T-helper 17 cell (primary cell): ENCODE data around the gene MCFD2. TPM values are rescaled to one million over a fixed set of nuclear protein-coding genes. Genes with fewer than 3 reads are reported as not detected.

ENCODE experiments used
- ATAC-seq: fragments of 150-1000 bp; cut with Tn5 transposase; 2 replicates; pipeline ENCODE4 v1.10.0; 2021; ENCODE audit warnings: mild to moderate bottlenecking, moderate library complexity
- DNase-seq, 3 donors: peaks; one replicate each; pipeline versions ENCODE4 v3.0.0 to v3.0.0-alpha.2; 2020 to 2021
- H3K9me3 ChIP-seq: one replicate; pipeline ENCODE4 v1.7.0; 2013; ENCODE audit warnings: low read length, mild to moderate bottlenecking; ENCODE audit not compliant: control insufficient read depth, poor library complexity, severe bottlenecking
- H3K27ac Mint-ChIP-seq: one replicate; pipeline ENCODE4 v1.8.0; 2022; ENCODE audit warnings: mild to moderate bottlenecking, moderate library complexity, mixed read lengths
- H3K27me3 Mint-ChIP-seq: one replicate; pipeline ENCODE4 v1.8.0; 2022; ENCODE audit warnings: mixed read lengths
- H3K36me3 Mint-ChIP-seq: one replicate; pipeline ENCODE4 v1.8.0; 2022; ENCODE audit warnings: low read depth, mixed read lengths
- H3K4me1 Mint-ChIP-seq: one replicate; pipeline ENCODE4 v1.8.0; 2022; ENCODE audit warnings: mild to moderate bottlenecking, mixed read lengths
- H3K4me3 Mint-ChIP-seq: one replicate; pipeline ENCODE4 v1.8.0; 2022; ENCODE audit warnings: mild to moderate bottlenecking, moderate library complexity, mixed read lengths
- total RNA-seq, 4 donors: library from RNA in 2 of 4; stranded (reverse) in 2 of 4; gene quantifications; one replicate each; pipeline ENCODE4 v1.2.3 and lab custom pipeline; 2022 to 2026

MCFD2 gene
- total RNA-seq, 2 donors from 2014 or later, result 29.0 to 41.9 TPM

DNA sequence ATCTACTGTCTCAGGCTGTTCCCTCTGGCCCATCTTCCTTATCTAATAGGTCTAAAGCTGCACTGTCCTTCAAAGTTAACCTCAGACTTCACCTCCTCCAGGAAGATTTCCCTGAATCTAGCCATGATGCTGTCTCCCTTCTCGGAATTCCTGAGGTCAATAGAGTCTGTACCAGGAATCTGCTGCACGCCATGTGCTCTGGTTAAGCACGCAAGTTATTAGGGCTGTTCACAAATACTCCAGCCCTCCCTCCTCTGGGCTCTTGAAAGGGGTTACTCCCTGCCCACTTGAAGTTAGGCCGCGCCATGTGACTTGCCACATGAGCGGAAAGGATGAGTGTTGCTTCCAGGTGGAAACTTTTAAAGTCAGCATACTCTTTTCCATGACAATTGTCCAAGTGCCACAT, 43.6 kb downstream of the MCFD2 start:
- Mint-ChIP-seq H3K36me3 (peaks cover 4% of the 10 kb centered on the region), H3K4me1 (peaks cover 7% of the 10 kb centered on the region), H3K4me3 (no peak overlapping the region), H3K27me3 (peaks cover 55% of the 10 kb centered on the region), H3K27ac (no peak overlapping the region)
- no peaks in the 10 kb centered on the region for H3K9me3 ChIP-seq
- ATAC-seq (no peak), DNase-seq (no peak)

DNA sequence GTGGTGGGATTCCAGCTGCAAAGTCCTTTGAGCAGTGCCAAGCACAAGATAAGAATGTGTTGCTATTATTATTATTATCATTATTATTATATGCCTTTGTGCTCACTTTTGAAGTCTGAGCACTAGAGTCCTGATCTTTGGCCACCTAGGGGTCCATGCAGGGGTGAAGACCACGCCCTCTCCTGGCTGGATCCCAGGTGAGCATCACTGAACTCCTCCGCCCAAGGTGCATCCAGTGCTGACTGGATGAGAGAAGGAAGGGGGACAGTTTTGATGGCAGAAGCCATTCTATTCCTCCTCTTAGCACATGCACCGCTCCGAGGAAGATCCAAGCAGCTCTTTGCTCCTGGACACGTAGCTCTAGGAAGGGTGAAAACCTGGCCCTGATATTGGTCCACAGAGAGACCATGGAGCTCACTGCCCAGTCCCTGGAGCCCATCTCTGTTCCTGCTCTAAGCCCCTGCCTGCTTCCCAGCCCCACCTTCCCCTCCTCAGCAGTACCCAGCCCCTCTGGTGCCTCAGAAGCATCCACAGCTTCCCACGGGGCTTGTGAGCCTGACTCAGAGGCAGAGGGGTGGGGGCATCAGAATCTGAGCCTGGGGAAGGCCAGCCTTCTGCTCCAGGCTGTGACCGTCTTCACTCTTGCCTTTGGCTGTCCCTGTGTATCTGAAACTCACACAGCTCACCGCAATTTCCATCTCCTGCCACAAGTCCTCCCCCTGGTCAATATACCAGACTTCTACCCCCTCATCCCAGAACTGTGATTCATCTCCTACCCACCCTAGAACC, 45.4 kb downstream of the MCFD2 start:
- Mint-ChIP-seq H3K36me3 (peaks cover 4% of the 10 kb centered on the region), H3K4me1 (peaks cover 4% of the 10 kb centered on the region), H3K27me3 (peaks cover 55% of the 10 kb centered on the region), H3K4me3 (no peak overlapping the region), H3K27ac (peak overlapping the region; percentile 76)
- H3K9me3 ChIP-seq, result no peaks in the 10 kb centered on the region
- ATAC-seq (no peak), DNase-seq (no peak)

DNA sequence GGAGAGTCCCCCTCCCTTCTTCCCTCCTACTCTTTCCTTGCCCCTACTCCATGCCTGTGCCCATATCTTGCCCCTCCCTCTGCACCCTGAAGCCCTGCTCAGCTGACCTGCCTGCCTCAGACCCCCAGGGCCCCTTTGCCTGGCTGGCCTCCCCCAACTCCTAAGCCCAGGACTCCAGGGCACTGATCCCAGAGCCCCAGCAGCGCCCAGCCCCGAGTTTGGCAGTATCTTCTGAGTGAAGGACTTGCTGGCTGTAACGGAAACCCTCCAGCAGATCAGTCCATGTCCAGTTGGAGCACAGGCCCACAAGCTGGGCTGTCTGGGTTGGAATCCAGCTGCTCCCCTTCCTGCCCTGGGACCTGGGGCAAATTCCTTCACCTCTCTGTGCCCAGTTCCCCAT, 46.0 kb downstream of the MCFD2 start:
- DNase-seq, result no peak
- H3K4me3 Mint-ChIP-seq, result no peak overlapping the region
- H3K9me3 ChIP-seq, result no peaks in the 10 kb centered on the region
- no peak for ATAC-seq
- peaks cover 51% of the 10 kb centered on the region for H3K27me3 Mint-ChIP-seq
- H3K27ac Mint-ChIP-seq, result no peak overlapping the region
- peaks cover 4% of the 10 kb centered on the region for H3K4me1 Mint-ChIP-seq
- peaks cover 4% of the 10 kb centered on the region for H3K36me3 Mint-ChIP-seq

DNA sequence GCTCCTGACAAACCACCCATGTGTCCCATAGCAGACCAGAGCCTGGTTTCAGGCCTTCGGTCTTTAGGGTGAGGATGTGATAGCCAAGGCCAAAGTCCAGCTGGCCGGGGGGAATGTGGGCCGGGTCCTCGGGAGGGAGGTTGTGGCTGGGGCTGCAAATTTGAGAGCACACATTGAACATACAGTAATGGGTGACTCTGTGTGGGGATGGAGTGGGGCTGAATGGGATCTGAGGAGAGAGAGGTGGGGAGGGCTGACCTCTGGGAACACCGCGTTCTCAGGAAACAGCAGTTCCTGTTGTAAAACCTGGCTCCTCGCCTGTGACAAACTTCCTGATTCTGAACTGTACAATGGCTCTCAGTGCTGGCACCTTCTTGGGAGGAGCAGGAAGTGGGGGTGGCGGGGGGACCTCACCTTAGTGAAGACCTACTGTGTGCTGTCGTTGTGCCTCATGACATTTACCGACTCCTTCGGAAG, 48.8 kb downstream of the MCFD2 start:
- peaks cover 2% of the 10 kb centered on the region for H3K4me1 Mint-ChIP-seq
- no peak for ATAC-seq
- H3K27ac Mint-ChIP-seq, result no peak overlapping the region
- DNase-seq, result no peak
- peaks cover 36% of the 10 kb centered on the region for H3K27me3 Mint-ChIP-seq
- H3K4me3 Mint-ChIP-seq, result no peak overlapping the region
- peaks cover 4% of the 10 kb centered on the region for H3K36me3 Mint-ChIP-seq
- H3K9me3 ChIP-seq, result no peaks in the 10 kb centered on the region

DNA sequence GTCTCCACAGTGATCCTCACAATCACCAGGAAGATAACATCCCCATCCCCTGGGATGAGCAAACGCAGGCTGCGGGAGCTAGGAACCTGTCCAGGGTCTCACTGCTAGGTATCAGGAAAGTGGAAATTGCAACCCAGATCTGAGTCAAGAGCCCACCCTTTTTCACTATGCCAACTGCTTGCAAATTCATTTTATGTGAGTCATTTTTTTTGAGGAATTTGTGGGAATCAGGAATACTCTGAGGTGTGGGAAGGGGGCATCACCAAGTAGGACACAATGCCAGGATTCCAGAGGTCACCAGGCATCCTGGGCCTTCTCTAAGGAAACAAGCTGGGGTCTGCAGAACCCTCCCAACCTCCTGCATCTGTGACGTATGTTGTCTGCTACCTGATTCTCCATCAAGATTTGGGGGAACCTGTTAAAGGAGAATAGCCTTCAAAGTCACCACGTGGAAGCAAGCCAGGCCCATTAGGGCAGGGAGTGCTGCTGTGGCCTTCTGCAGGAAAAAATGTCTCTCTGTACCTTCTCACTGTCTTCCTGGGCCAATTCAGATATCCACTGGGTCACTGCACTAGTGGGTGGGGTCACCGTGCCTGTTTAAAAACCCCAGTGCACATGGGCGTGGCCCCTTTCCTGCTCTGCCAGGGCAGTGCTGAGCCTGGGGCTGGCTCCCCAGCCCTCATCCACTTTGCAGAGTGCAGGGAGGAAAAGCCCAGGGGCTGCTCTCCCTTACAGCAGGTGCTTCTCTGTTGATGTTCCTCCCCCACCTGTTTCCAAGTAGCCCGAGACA, 50.2 kb downstream of the MCFD2 start:
- H3K4me3 Mint-ChIP-seq, result no peak overlapping the region
- H3K27me3 Mint-ChIP-seq, result peaks cover 31% of the 10 kb centered on the region
- ATAC-seq (no peak), DNase-seq (no peak)
- H3K9me3 ChIP-seq, result no peaks in the 10 kb centered on the region
- H3K27ac Mint-ChIP-seq, result no peak overlapping the region
- no peaks in the 10 kb centered on the region for H3K4me1 Mint-ChIP-seq
- no peaks in the 10 kb centered on the region for H3K36me3 Mint-ChIP-seq

DNA sequence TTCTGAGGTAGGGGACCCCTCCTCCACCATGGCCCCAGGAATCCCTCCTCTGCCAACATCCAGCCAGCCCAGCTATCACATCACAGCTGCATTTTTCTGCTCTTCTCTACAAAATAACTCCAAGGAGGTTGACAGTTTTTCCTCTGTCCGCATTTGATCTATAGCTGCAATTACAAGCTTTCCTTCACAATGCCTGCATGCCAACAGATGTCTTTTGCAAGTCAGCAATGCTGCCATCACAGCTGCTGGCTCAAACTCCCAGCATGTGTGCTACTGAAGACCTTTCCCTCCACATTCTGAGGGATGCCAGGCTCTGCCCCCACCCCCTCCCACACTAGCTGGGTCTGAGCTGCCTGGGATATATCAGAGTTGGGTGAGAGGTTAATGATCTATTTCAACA, 51.7 kb downstream of the MCFD2 start:
- Mint-ChIP-seq H3K27me3 (peaks cover 26% of the 10 kb centered on the region), H3K36me3 (no peaks in the 10 kb centered on the region), H3K27ac (no peak overlapping the region), H3K4me3 (no peak overlapping the region), H3K4me1 (no peaks in the 10 kb centered on the region)
- ATAC-seq (no peak), DNase-seq (no peak)
- no peaks in the 10 kb centered on the region for H3K9me3 ChIP-seq

DNA sequence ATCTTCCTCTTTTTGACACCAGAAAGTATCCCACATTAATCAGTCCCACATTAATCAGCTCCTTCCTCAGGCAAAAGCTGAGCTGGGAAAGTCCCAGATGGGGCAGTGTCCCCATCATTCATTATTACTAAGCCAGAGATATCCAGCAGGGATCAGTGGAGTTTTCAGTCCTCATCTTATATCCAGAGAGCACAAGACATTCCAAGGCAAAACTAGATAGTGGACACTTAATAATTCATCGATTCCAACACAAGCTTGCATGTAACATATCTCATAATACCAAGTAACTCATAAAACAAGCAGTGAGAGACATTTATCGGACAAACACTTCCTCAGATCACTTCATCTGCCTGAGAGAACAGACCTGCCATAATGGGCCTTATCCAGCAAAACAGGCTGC, 53.1 kb downstream of the MCFD2 start:
- ATAC-seq (no peak), DNase-seq (no peak)
- Mint-ChIP-seq H3K27ac (no peak overlapping the region), H3K36me3 (no peaks in the 10 kb centered on the region), H3K27me3 (peaks cover 20% of the 10 kb centered on the region), H3K4me3 (no peak overlapping the region), H3K4me1 (peaks cover 4% of the 10 kb centered on the region)
- H3K9me3 ChIP-seq, result no peaks in the 10 kb centered on the region

DNA sequence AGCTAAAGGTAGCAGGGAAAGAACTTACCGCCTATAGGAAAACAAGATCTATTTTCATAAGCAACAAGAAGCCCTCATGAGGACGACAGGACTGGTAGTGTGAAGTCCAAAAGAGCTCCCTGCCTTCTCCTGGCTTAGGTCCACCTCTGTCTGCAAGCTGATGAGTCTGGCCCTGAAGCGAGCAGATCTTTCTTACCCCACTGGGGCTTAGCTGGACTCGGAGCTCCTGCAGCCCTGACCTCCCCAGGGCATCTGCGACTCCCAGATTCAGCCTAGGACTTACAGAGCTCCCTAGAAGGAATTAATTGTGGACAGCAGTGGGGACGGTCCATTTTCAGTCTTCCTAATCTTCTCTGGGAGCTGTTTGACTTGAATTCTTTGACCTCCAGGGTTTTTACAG, 53.7 kb downstream of the MCFD2 start:
- H3K27me3 Mint-ChIP-seq, result peaks cover 20% of the 10 kb centered on the region
- no peaks in the 10 kb centered on the region for H3K9me3 ChIP-seq
- ATAC-seq (no peak), DNase-seq (no peak)
- peaks cover 4% of the 10 kb centered on the region for H3K4me1 Mint-ChIP-seq
- H3K4me3 Mint-ChIP-seq, result no peak overlapping the region
- no peak overlapping the region for H3K27ac Mint-ChIP-seq
- no peaks in the 10 kb centered on the region for H3K36me3 Mint-ChIP-seq

DNA sequence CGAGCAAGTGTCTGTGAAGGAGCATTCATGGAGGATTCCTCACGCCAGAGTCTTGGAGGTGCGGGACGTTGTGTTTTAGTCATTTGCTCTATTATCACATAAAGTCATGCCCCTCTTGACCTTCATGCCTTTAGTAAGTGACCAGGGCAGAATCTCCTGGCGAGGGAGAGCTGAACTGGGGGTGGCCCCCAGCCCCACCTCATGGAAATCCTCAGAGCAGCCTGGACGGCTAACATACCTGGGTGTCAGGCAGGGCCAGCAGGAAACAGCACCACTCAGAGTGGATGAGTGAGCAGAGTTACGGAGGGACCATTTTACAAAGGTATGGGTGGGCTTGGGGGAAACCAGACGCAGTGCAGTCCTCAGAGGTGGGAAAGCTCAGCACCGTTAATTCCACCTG, 56.1 kb downstream of the MCFD2 start:
- ATAC-seq (no peak), DNase-seq (no peak)
- H3K36me3 Mint-ChIP-seq, result no peaks in the 10 kb centered on the region
- H3K9me3 ChIP-seq, result no peaks in the 10 kb centered on the region
- peaks cover 24% of the 10 kb centered on the region for H3K27me3 Mint-ChIP-seq
- peak overlapping the region; percentile 70 for H3K27ac Mint-ChIP-seq
- no peak overlapping the region for H3K4me3 Mint-ChIP-seq
- H3K4me1 Mint-ChIP-seq, result peaks cover 4% of the 10 kb centered on the region

DNA sequence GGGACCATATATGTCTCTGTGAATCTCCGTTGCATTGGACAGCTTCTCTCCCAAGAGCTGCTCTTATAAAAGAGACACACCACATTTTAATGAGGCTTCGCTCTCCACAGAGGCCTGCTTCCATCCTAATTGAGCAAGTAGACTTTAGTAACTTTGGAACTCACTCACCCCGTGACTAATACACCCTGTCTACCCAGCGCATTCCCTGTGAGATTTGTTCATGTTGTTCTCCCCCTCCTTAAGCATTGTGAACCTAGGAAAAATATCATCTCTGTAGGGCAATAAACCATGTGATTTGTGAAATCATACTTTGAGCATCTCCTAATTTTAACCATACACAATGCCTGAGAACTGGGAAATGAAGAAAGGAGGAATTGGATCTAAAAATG, 56.9 kb downstream of the MCFD2 start:
- no peaks in the 10 kb centered on the region for H3K9me3 ChIP-seq
- no peak for DNase-seq
- Mint-ChIP-seq H3K27me3 (peaks cover 24% of the 10 kb centered on the region), H3K36me3 (no peaks in the 10 kb centered on the region), H3K27ac (no peak overlapping the region), H3K4me1 (peaks cover 4% of the 10 kb centered on the region), H3K4me3 (no peak overlapping the region)
- no peak for ATAC-seq

DNA sequence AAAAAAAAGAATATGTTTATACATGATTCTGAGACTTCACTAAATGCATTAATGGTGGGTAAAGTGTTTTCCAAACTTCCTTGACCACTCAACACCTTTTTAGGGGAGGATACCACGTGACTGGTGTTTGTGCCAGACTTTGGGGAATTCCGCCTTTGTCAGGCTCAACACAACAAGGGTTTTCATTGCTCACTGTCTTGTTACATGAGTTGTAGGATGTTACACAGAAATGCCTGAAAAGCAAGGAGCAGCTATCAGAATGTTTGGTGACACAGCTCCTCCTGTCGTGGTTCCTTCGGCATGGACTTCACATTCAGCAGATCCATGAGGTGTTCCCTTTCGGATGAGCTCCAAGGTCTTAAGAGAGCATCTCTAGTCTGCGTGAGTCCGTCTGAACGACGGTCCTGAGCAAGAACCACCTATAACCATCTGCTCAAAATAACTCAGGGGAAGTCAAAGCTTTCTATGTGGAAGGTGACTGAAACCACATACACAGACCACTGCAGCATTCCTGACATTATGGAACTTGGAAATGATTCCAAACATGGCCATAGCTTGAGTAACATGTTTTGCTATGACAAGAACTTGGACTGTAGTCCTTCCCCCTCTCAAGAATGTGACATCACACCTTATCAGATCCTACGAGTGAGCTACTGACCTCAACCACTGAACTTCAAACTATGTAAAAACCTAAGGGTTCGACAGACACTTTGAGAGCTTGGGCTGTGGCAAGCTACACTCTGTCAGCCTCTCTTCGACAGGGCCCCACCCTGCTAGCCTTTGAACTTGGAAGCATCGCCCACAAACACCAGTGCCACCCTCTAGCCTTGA, 57.5 kb downstream of the MCFD2 start:
- ATAC-seq, result no peak
- DNase-seq, result no peak

DNA sequence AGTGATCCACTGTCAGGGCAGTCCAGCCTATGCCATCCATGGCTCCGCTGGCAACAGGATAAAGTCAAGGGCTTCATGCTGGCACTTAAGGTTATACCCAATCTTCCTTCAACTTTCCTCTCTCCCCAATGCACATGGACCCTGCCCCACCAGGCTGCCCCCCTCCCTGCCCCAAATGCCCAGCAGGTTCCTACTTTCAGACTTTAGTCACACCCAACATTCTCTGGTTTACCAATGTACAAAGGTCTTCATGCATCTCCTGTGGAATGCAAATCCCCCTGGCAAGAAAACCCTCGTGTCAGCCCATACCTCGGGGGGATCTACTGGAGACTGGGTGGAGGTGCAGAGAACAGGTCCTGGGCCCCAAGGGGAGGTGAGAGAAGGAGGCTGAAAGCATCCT, 59.3 kb downstream of the MCFD2 start:
- no peaks in the 10 kb centered on the region for H3K36me3 Mint-ChIP-seq
- H3K27me3 Mint-ChIP-seq, result peaks cover 12% of the 10 kb centered on the region
- H3K9me3 ChIP-seq, result no peaks in the 10 kb centered on the region
- no peak overlapping the region for H3K27ac Mint-ChIP-seq
- H3K4me1 Mint-ChIP-seq, result peaks cover 4% of the 10 kb centered on the region
- H3K4me3 Mint-ChIP-seq, result no peak overlapping the region
- no peak for DNase-seq
- ATAC-seq, result no peak

More for the DNA sequence above, 57.5 kb downstream of the MCFD2 start:
- Mint-ChIP-seq H3K4me3 (no peak overlapping the region), H3K27me3 (peaks cover 24% of the 10 kb centered on the region), H3K27ac (no peak overlapping the region), H3K36me3 (no peaks in the 10 kb centered on the region), H3K4me1 (peaks cover 4% of the 10 kb centered on the region)
- no peaks in the 10 kb centered on the region for H3K9me3 ChIP-seq

DNA sequence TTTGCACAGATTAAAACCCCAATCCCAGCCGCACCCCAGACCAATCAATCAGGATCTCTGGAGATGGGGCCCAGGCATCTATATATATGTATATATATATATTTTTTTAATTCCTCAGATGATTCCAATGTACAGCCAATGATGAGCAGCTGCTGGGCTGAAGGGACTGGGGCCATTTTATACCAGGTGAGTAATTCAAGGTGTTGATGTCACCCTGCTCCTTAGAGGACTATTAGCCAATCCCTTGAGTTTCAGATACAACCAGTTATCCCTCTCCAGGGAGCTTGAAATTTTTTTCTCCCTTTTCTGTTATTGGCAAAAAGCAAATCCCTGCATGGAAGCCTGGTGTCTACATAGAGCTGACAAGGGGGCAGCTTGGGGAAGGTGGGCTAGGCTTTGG, 59.8 kb downstream of the MCFD2 start:
- no peak overlapping the region for H3K4me3 Mint-ChIP-seq
- ATAC-seq, result no peak

More for the DNA sequence above, 59.8 kb downstream of the MCFD2 start:
- H3K9me3 ChIP-seq, result no peaks in the 10 kb centered on the region
- H3K27ac Mint-ChIP-seq, result no peak overlapping the region
- DNase-seq, result no peak
- peaks cover 4% of the 10 kb centered on the region for H3K4me1 Mint-ChIP-seq
- H3K27me3 Mint-ChIP-seq, result peaks cover 9% of the 10 kb centered on the region
- no peaks in the 10 kb centered on the region for H3K36me3 Mint-ChIP-seq
